Stimulated activated naive CD8-positive, alpha-beta T cell treated with anti-CD3 and anti-CD28 coated beads, Interleukin-15, amount 100 ng/mL, for 72 hours (primary cell): ENCODE results near the gene GPC1.
A peak's percentile ranks its signal among the peaks of the same experiment; 100 is the strongest.

Experiments used
- ATAC-seq: fragments of 150-1000 bp; cut with Tn5 transposase; 2 replicates; pipeline ENCODE4 v1.10.0; 2021; ENCODE audit warnings: mild to moderate bottlenecking, moderate library complexity
- DNase-seq, 2 donors: peaks; one replicate each; pipeline ENCODE4 v3.0.0; 2021 to 2022
- H3K27ac Mint-ChIP-seq, 2 donors: one replicate each; pipeline ENCODE4 v1.8.0; 2022; ENCODE audit warnings: mild to moderate bottlenecking in 2 of 2, mixed read lengths in 2 of 2, moderate library complexity in 2 of 2
- H3K27me3 Mint-ChIP-seq: one replicate; pipeline ENCODE4 v1.8.0; 2022; ENCODE audit warnings: mixed read lengths
- H3K4me1 Mint-ChIP-seq: one replicate; pipeline ENCODE4 v1.8.0; 2022; ENCODE audit warnings: mild to moderate bottlenecking, mixed read lengths
- H3K4me3 Mint-ChIP-seq, 2 donors: one replicate each; pipeline ENCODE4 v1.8.0; 2022; ENCODE audit warnings: mild to moderate bottlenecking in 2 of 2, mixed read lengths in 2 of 2, moderate library complexity in 1 of 2
- H3K9me3 Mint-ChIP-seq, 2 donors: one replicate each; pipeline ENCODE4 v1.8.0; 2022; ENCODE audit warnings: mixed read lengths in 2 of 2

The GPC1 gene

GRCh38 chr2:240507778-240508251 lies 72.4 kb downstream of the GPC1 start:
- Mint-ChIP-seq H3K4me3 (no peak overlapping the region), H3K27me3 (no peaks in the 10 kb centered on the region), H3K4me1 (peaks cover 5% of the 10 kb centered on the region), H3K9me3 (no peaks in the 10 kb centered on the region), H3K27ac (peak overlapping the region in 1 of 2 donors; percentile 37)
- DNase-seq: no peak
- no peak for ATAC-seq

- no peak overlapping the region for H3K4me3 Mint-ChIP-seq
- no peak for DNase-seq
- H3K27me3 Mint-ChIP-seq: no peaks in the 10 kb centered on the region
- no peak for ATAC-seq
- no peaks in the 10 kb centered on the region for H3K9me3 Mint-ChIP-seq
- peaks cover 15% of the 10 kb centered on the region for H3K4me1 Mint-ChIP-seq
- no peak overlapping the region for H3K27ac Mint-ChIP-seq
These were observed 73.5 kb downstream of the GPC1 start for GRCh38 chr2:240508832-240509545.

DNA sequence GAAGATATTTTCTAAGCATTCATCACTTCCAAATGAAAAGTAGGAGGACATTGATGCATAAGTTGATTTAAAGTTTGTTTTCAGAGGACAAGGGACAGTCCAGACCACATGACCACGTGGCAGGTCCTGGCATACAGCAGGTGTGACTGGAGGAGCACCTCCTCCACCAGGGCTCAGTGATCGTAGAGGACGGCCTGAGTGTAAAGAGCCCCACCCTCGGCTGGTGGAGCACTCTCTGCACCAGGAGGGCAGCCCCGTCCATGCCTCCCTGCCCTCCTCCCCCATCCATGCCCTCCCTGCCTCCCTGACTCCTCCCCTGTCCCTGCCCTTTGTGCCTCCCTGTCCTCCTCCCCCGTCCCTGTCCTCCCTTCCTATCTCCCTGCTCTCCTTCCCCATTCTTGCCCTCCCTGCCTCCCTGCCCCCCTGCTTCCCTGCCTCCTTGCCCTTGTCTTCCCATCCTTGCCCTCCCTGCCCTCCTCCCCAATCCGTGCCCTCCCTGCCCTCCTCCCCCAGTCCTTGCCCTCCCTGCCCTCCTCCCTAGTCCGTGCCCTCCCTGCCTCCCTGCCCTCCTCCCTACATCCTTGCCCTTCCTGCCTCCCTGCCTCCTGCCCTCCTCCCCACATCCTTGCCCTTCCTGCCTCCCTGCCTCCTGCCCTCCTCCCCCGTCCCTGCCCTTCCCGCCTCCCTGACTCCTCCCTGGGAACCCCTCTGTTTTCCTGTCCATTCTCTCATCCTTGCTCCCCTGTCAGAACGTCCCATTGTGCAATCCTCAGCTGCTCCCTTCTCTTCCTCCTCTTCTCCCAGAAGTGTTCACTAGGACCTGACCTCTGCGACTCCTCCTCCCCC lies 74.4 kb downstream of the GPC1 start:
- ATAC-seq (no peak), DNase-seq (no peak)
- peaks cover 24% of the 10 kb centered on the region for H3K4me1 Mint-ChIP-seq
- H3K9me3 Mint-ChIP-seq: no peaks in the 10 kb centered on the region
- H3K27me3 Mint-ChIP-seq: no peaks in the 10 kb centered on the region
- H3K4me3 Mint-ChIP-seq: no peak overlapping the region
- H3K27ac Mint-ChIP-seq: peak overlapping the region; percentile 21 to 37

DNA sequence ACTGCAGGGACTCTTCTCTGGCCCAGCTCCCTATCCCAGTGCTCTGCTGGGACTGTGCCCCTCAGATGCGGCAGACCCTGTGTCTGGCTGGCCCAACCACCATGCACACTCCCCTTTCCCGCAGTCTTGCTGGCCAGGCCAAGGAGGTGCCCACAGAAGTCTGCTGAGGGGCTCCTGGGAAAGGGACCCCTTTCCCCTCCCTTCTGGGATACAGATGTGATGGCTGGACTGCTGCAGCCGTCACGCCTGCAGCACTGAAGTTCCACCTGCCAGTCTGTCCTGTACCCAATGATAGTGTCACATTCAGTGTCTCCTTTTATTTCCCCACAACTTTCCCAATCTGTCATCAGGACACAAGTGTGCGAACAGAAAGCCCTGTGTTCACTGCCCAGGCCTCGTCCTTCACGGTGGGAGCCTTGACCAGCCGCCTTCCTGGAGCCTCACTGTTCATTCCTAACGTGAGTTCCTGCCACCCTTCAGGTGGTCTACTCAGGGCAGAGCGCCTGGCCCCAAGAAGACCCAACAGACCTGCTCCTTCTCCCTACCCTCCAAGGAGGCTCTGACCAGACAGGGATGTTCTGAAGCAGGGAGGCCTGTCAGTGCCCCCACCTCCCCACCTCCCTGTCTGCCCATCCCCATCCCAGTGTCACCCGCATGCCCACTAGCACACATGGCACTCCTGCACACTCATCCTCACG lies 75.2 kb downstream of the GPC1 start:
- no peak for ATAC-seq
- DNase-seq: no peak
- Mint-ChIP-seq H3K9me3 (no peaks in the 10 kb centered on the region), H3K4me1 (peaks cover 26% of the 10 kb centered on the region), H3K4me3 (no peak overlapping the region), H3K27me3 (no peaks in the 10 kb centered on the region), H3K27ac (peak overlapping the region in 1 of 2 donors; percentile 21)

GRCh38 chr2:240511351-240512108 lies 76.1 kb downstream of the GPC1 start:
- peak overlapping the region in 1 of 2 donors; percentile 81 for H3K27ac Mint-ChIP-seq
- H3K27me3 Mint-ChIP-seq: no peaks in the 10 kb centered on the region
- H3K9me3 Mint-ChIP-seq: no peaks in the 10 kb centered on the region
- DNase-seq (no peak), ATAC-seq (no peak)
- peaks cover 26% of the 10 kb centered on the region for H3K4me1 Mint-ChIP-seq
- H3K4me3 Mint-ChIP-seq: no peak overlapping the region

GRCh38 chr2:240512109-240512485 lies 76.6 kb downstream of the GPC1 start:
- peak overlapping the region in 1 of 2 donors; percentile 36 for H3K27ac Mint-ChIP-seq
- ATAC-seq (no peak), DNase-seq (no peak)
- H3K4me1 Mint-ChIP-seq: peaks cover 26% of the 10 kb centered on the region
- no peak overlapping the region for H3K4me3 Mint-ChIP-seq
- no peaks in the 10 kb centered on the region for H3K27me3 Mint-ChIP-seq
- H3K9me3 Mint-ChIP-seq: no peaks in the 10 kb centered on the region

DNA sequence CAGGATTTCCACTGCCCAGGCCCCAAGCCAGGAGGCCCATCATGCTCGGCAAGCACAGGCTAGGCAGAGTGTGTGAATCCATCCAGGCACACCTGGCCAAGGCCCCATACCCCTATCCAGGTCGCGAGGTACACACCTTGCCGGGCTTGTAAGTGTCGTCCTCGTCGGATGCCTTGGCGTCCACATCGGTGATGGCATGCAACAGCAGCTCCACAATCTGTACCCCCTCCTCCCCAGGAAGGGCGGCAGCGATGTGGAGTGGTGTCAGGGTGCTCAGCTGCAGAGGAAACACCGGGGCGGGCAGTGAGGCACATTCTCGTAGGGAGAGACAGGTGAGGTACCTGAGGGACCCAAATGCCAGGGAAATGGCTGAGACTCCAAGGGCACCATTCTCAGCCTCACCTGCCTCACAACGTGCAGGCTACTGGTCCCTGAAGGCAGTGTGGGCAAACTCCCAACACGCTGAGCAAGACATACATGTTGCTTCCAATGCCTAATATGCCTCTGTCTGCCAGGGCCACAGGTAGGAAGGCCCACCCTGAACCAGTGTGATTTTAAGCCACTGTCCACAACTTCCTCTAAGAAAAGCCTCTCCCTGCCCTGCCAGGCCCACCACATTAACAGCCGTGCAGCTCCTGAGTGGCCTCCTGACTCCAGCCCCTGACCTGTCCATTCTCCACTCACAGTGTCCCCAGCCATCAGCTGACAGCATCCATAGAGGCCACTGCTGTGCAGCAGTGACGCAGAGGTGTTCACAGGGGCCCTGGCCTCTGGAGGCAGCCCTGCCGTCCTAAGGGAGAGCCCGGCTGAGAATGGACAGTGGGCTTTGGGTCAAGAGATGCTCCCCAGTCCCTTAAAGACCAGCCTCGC lies 77.4 kb downstream of the GPC1 start:
- Mint-ChIP-seq H3K27me3 (no peaks in the 10 kb centered on the region), H3K4me3 (no peak overlapping the region), H3K4me1 (peaks cover 26% of the 10 kb centered on the region), H3K9me3 (no peaks in the 10 kb centered on the region), H3K27ac (peak overlapping the region; percentile 55 to 57)
- no peak for DNase-seq
- ATAC-seq: no peak

- Mint-ChIP-seq H3K27ac (peak overlapping the region; percentile 9 to 92), H3K4me3 (peak overlapping the region; percentile 14 to 68), H3K9me3 (no peaks in the 10 kb centered on the region), H3K27me3 (no peaks in the 10 kb centered on the region), H3K4me1 (peaks cover 26% of the 10 kb centered on the region)
- peak; percentile 98 for ATAC-seq
- DNase-seq: peak; percentile 84 to 87
These were observed 78.3 kb downstream of the GPC1 start for GRCh38 chr2:240513549-240514287.

GRCh38 chr2:240514631-240515030 lies 79.2 kb downstream of the GPC1 start:
- ATAC-seq (no peak), DNase-seq (no peak)
- no peaks in the 10 kb centered on the region for H3K9me3 Mint-ChIP-seq
- peaks cover 26% of the 10 kb centered on the region for H3K4me1 Mint-ChIP-seq
- H3K27ac Mint-ChIP-seq: peak overlapping the region; percentile 10 to 92
- no peak overlapping the region for H3K4me3 Mint-ChIP-seq
- H3K27me3 Mint-ChIP-seq: no peaks in the 10 kb centered on the region

- H3K4me3 Mint-ChIP-seq: no peak overlapping the region
- DNase-seq (no peak), ATAC-seq (no peak)
- no peak overlapping the region for H3K27ac Mint-ChIP-seq
- peaks cover 30% of the 10 kb centered on the region for H3K4me1 Mint-ChIP-seq
- no peaks in the 10 kb centered on the region for H3K27me3 Mint-ChIP-seq
- H3K9me3 Mint-ChIP-seq: peaks cover 0 to 4% of the 10 kb centered on the region in 2 donors
These were observed 81.9 kb downstream of the GPC1 start for GRCh38 chr2:240517342-240517741.
